ENCODE measurements around the gene PRKD1. TPM values are rescaled to one million over a fixed set of nuclear protein-coding genes. Genes with fewer than 3 reads are reported as not detected.

PRKD1 gene
- total RNA-seq, 1 experiment from 2014 or later: 2.7 TPM

DNA sequence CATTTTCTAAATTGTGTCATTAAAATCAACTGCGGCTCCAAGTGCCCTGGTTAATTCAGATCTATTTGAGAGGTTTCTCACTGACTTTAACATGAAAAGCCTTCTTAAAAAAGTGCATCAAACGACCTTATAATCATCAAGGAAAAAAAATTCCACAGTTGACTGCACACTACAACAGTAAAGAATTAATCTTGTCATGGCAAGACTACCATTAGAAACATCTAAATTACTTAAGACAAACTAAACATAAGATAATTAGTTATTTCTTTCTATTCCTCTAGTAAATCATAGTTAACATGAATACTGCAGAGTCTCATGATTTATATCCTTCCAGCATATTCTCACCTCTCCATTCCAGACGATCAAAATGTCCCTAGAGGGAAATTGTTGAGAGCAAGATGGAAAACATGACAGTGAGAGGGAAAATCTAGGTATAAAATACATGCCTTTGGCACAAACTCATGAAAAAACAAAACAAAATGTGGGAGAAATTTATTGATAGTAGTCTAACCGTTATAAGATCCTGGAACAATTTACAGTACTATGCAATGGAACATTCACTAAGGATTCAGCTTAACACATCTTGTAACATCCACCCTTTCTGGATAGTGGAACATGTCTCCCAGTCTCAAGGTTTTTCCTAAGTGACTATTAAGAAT is 112.5 kb downstream of the PRKD1 start:
- H3K23me2 ChIP-seq (ENCODE audit: insufficient read length, low read depth, low read length, poor library complexity, severe bottlenecking): no peaks in the 10 kb centered on the region
- H4K20me1 ChIP-seq (ENCODE audit: control insufficient read depth, insufficient read depth, insufficient read length): no peaks in the 10 kb centered on the region
- H3K18ac ChIP-seq (ENCODE audit: insufficient read length, low read depth, low read length): no peak overlapping the region
- TF ChIP-seq, protein P1, sequence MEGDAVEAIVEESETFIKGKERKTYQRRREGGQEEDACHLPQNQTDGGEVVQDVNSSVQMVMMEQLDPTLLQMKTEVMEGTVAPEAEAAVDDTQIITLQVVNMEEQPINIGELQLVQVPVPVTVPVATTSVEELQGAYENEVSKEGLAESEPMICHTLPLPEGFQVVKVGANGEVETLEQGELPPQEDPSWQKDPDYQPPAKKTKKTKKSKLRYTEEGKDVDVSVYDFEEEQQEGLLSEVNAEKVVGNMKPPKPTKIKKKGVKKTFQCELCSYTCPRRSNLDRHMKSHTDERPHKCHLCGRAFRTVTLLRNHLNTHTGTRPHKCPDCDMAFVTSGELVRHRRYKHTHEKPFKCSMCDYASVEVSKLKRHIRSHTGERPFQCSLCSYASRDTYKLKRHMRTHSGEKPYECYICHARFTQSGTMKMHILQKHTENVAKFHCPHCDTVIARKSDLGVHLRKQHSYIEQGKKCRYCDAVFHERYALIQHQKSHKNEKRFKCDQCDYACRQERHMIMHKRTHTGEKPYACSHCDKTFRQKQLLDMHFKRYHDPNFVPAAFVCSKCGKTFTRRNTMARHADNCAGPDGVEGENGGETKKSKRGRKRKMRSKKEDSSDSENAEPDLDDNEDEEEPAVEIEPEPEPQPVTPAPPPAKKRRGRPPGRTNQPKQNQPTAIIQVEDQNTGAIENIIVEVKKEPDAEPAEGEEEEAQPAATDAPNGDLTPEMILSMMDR (conservative IDR thresholded peaks at IDR 0.05): no peak
- no peak overlapping the region for H2BK5ac ChIP-seq (ENCODE audit: insufficient read length, low read length)
- H2BK120ac ChIP-seq (ENCODE audit: low read depth, low read length, poor library complexity, severe bottlenecking): no peak overlapping the region
- H3K4ac ChIP-seq (ENCODE audit: low read depth, low read length): no peak overlapping the region
- Mint-ChIP-seq H3K9me3 (no peaks in the 10 kb centered on the region; a peak in 2 of 5 replicates), H3K27me3 (ENCODE audit: low read depth) (no peaks in the 10 kb centered on the region), H3K27ac (no peak overlapping the region), H3K4me1 (peaks cover 11 to 17% of the 10 kb centered on the region in 2 experiments), H3K4me3 (no peak overlapping the region), H3K36me3 (ENCODE audit: insufficient read depth in 1 of 3, low read depth in 3 of 3) (peaks cover 0 to 3% (median 0%) of the 10 kb centered on the region in 3 experiments; a peak in 1 of 7 replicates)
- WGBS (ENCODE audit: extremely low coverage, insufficient read length, low lambda C conversion rate): no CpG with 5 or more reads among the region's 4 CpGs
- no peak overlapping the region for H2BK15ac ChIP-seq (ENCODE audit: low read depth, low read length)
- H3K9ac ChIP-seq (ENCODE audit: extremely low read depth, insufficient read length, low read length): no peak overlapping the region
- H2BK20ac ChIP-seq (ENCODE audit: low read depth, low read length, poor library complexity, severe bottlenecking): no peak overlapping the region
- no peaks in the 10 kb centered on the region for H3K79me1 ChIP-seq (ENCODE audit: insufficient read depth, low read depth, low read length, poor library complexity, severe bottlenecking)
- no peak overlapping the region for H2AK5ac ChIP-seq (ENCODE audit: insufficient read length, low read length)
- H4K5ac ChIP-seq (ENCODE audit: insufficient read length, low read depth, low read length): no peak overlapping the region
- no peak for DNase-seq
- H4K8ac ChIP-seq (replicated peaks; ENCODE audit: insufficient read length, low read depth, low read length): no peak overlapping the region
- H3K56ac ChIP-seq (ENCODE audit: insufficient read length, low read depth, low read length): no peak overlapping the region
- H3K9me3 ChIP-seq (ENCODE audit: control insufficient read depth, low read depth, low read length): no peaks in the 10 kb centered on the region
- no peak overlapping the region for H4K91ac ChIP-seq (ENCODE audit: insufficient read length, low read depth, low read length)
- no peak overlapping the region for H3T11ph ChIP-seq (ENCODE audit: low read length)
- H3K4me1 ChIP-seq (ENCODE audit: insufficient read depth, low read length): no peaks in the 10 kb centered on the region
- H3K23ac ChIP-seq (ENCODE audit: insufficient read length, low read depth, low read length): no peak overlapping the region
- no peaks in the 10 kb centered on the region for H3K79me2 ChIP-seq (ENCODE audit: insufficient read depth, low read length)
- H3K4me2 ChIP-seq (ENCODE audit: insufficient read depth, insufficient read length, low read length): no peak overlapping the region
- no peak overlapping the region for H3K14ac ChIP-seq (ENCODE audit: insufficient read depth, low read length)
- no peak overlapping the region for H2AFZ ChIP-seq (ENCODE audit: low read length)
- no peak overlapping the region for H2BK12ac ChIP-seq (ENCODE audit: insufficient read length, low read depth, low read length)
- H3K27me3 ChIP-seq (ENCODE audit: insufficient read depth, low read length): no peaks in the 10 kb centered on the region
- no peak overlapping the region for H3K27ac ChIP-seq (ENCODE audit: insufficient read length, low read depth, low read length)
